Rectal smooth muscle tissue (tissue), 1 donor: ENCODE data around the gene PDGFD.

Experiments used
- H3K27ac ChIP-seq: one replicate; pipeline ENCODE4 v1.7.0; 2013; ENCODE audit warnings: low read depth, low read length, inconsistent platforms
- H3K27me3 ChIP-seq: one replicate; pipeline ENCODE4 v1.7.0; 2013; ENCODE audit warnings: low read length; ENCODE audit not compliant: control insufficient read depth, insufficient read depth
- H3K36me3 ChIP-seq: one replicate; pipeline ENCODE4 v1.7.0; 2013; ENCODE audit warnings: low read length; ENCODE audit not compliant: control insufficient read depth, insufficient read depth
- H3K4me1 ChIP-seq: one replicate; pipeline ENCODE4 v1.7.0; 2013; ENCODE audit warnings: low read length; ENCODE audit not compliant: control insufficient read depth, insufficient read depth
- H3K4me3 ChIP-seq: one replicate; pipeline ENCODE4 v1.7.0; 2013; ENCODE audit warnings: low read length
- H3K9ac ChIP-seq: one replicate; pipeline ENCODE4 v1.7.0; 2013; ENCODE audit warnings: low read length

PDGFD gene

DNA sequence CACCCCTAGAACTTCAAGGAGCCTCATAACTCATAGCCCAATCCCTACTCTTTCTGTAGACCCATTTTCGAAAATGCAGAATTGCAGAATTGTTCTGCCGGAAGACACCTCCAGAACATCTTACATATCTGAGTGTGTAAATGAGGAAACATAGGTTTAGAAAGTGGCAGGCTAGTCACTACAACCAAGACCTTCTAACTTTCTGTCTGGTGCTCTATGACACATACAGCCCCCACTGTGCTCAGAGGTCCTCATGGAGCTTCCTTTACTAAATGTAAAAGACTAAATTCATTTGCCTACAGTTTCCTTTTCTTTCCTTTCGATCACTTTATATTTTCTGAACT lies 259.7 kb downstream of the PDGFD start:
- H3K27ac ChIP-seq, result no peak overlapping the region
- H3K27me3 ChIP-seq, result no peaks in the 10 kb centered on the region
- no peaks in the 10 kb centered on the region for H3K36me3 ChIP-seq
- H3K9ac ChIP-seq, result no peak overlapping the region
- no peak overlapping the region for H3K4me3 ChIP-seq
- no peaks in the 10 kb centered on the region for H3K4me1 ChIP-seq

DNA sequence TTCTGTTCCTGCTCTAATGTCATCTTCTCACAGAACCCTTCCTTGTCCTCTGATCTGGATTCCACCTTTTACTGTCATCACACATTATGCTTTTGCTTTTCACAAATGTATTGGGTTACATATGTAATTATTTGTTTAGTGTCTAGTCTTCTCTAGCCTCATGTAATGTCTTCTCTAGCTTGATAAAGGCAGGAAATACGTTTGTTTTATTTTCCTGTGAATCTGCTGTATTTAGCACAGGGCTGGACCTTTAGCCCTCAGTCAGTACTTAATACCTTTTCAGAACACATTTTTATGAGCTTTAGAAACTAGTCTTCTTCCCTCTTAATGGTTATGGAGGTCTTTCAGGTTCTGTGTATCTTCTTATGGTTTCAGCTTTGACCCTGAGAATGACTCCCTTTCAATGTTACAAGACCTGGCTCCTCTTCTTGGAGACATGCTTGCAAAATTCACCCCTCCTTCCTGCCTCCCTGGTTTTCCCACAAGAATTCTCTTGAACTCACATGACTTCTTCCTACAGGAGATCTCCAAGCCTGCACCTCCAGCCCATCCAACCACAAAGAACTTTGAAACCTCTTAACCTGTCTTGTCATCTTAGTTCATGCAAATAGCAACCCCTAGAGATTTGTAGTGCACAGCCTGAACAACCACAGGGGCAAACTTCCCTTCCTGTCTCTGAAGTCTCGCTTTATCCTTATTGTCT lies 260.2 kb downstream of the PDGFD start:
- H3K4me1 ChIP-seq, result no peaks in the 10 kb centered on the region
- no peak overlapping the region for H3K4me3 ChIP-seq
- no peaks in the 10 kb centered on the region for H3K27me3 ChIP-seq
- H3K36me3 ChIP-seq, result no peaks in the 10 kb centered on the region
- H3K9ac ChIP-seq, result no peak overlapping the region
- no peak overlapping the region for H3K27ac ChIP-seq

DNA sequence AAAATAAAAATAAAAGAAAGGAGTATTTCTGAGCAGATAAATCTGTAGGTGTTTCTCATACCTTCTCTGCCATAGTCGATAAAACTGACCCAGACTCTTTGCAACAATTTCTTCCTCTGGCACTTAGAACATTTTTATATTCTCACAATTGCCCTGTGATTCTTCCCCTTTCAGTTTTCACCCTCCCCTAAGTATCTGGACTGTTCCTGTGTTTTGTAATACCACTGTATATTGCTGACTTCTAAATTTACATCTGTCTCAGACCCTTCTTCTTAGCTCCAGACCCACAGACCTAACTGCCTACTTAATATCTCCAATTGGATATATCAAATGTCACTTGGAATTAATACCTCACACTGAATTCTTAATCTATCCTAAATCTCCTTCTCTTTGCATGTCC lies 261.0 kb downstream of the PDGFD start:
- no peaks in the 10 kb centered on the region for H3K4me1 ChIP-seq
- H3K27ac ChIP-seq, result no peak overlapping the region
- no peak overlapping the region for H3K9ac ChIP-seq

DNA sequence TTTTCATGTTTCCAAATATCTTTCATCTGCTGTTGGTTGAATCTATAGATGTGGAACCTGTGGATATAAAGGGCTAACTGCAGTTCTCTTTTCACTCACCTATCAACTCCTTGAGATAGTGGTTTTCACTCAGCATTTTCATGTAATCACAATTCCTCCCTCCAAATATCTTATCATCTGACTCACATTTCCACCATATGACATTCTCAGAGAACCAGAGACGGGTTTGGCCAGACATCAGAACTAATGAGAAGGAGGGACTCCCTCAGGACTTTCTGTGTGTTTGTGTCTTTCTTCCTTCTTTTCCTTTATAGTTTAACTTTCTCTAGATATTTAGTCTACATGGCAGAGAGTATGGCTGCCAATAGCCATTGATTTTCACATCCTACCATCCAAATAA lies 262.3 kb downstream of the PDGFD start:
- Histone ChIP-seq H3K36me3 (no peaks in the 10 kb centered on the region), H3K9ac (no peak overlapping the region), H3K27ac (no peak overlapping the region), H3K4me1 (no peaks in the 10 kb centered on the region), H3K4me3 (no peak overlapping the region), H3K27me3 (no peaks in the 10 kb centered on the region)

More for the DNA sequence above, 261.0 kb downstream of the PDGFD start:
- no peaks in the 10 kb centered on the region for H3K27me3 ChIP-seq
- H3K36me3 ChIP-seq, result no peaks in the 10 kb centered on the region
- H3K4me3 ChIP-seq, result no peak overlapping the region

DNA sequence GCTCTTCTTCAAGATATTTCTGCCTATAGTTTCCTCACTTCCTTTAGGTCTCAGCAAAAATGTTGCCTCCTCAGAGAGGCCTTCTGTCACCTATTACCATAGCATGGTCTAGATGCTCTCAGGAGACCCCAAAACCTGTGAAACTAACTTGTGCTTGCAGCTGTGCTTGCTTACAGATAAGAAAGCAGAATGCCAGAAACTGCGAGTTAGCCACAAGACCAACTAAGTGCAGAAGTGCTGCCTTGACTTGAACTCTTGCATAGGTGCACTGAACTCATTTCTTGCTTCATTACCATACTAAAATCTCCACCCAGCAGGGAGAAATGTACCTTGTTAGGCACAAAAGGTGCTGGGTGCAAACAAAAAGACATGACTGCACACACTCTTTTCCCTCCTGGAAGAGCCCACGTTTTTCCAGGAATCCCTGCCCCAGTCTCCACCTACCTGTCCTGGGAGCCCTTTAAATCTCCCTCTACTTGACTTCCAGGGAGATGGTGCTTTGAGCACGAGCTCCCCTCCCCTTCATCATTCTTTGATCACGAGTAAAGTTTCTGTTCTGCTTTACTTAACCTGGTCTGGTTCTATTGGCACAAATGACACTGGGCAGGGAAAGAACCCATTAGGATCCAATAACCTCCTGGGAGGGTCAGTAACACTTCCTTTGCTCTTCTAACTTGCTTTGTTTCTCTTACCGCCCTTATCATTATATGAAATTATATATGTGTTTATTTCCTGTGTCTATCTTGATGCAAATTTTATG lies 265.2 kb downstream of the PDGFD start:
- Histone ChIP-seq H3K9ac (no peak overlapping the region), H3K27ac (no peak overlapping the region), H3K27me3 (no peaks in the 10 kb centered on the region), H3K4me1 (no peaks in the 10 kb centered on the region), H3K4me3 (no peak overlapping the region), H3K36me3 (no peaks in the 10 kb centered on the region)

DNA sequence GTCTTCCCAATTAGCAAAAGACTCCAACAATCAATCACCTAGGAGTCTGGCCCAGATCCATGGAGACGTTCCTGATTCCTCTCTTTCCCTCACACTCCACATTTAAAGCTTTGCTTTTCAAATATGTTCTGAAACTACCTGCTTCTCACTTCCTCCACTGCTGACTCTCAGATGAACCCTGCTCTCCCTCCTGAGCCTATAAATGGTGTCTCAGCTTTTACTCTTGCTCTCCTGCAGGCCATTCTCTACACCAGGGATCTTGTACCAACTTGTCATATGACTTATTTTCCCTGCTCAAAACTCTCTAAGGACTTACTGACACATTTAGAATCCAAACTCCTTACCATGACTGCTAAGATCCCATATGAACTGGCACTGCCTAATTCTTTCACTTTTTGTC lies 265.9 kb downstream of the PDGFD start:
- Histone ChIP-seq H3K9ac (no peak overlapping the region), H3K4me1 (no peaks in the 10 kb centered on the region), H3K36me3 (no peaks in the 10 kb centered on the region), H3K4me3 (no peak overlapping the region), H3K27ac (no peak overlapping the region), H3K27me3 (no peaks in the 10 kb centered on the region)

DNA sequence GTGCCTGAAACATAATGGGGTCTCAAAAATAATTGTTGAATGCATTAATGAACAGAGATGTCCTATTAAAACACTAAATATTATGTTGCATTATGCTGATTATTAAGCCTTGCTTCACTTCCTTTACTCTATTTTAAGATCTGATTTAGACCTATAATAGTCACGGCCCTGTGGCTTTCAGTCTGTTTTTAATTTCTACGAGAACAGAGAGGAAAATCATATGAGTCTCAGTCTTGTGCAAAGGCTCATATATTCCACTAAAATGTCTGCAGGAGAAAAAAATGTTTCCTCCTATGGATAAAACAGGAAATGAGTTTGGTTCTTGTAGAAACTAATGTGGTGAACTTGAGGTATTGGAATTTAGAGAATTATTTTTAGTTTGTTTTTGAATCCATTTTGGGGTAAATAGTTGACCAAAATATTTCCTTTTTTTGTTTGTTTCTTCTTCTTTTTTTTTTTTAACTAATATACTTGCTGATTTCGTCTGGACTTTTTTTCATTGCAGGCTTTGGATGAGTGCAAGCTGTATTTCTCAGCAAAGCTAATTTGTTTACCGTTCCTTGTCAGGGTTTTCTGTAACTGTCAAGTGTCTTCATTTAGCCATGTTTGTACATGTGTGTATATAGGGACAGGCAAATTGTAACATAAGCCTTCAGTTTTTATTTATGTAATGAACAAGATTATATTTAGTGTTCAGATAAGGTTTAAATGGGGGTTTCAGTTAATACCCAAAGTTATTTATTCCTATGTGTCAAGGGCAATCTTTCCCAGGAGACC lies 266.6 kb downstream of the PDGFD start:
- Histone ChIP-seq H3K27me3 (no peaks in the 10 kb centered on the region), H3K9ac (no peak overlapping the region), H3K4me3 (no peak overlapping the region), H3K27ac (no peak overlapping the region), H3K4me1 (no peaks in the 10 kb centered on the region), H3K36me3 (no peaks in the 10 kb centered on the region)

DNA sequence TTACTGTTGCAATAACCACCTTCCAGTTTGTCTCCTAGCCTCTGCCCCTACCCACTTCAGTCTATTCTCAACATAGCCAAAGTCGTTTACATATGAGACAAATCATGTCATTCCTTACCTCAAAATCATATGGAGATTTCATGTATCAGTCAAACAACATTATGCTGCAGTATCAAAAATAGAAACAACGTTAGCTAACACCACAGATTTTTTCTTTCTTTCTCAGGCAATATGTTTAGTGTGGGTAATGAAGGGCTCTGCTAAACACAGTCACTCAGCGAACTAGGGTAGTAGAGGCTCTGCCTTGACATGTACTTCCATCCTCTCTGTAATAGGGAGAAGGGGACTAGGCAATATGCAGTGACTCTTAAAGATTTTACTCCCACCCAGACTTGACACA lies 268.8 kb downstream of the PDGFD start:
- H3K9ac ChIP-seq, result no peak overlapping the region
- no peaks in the 10 kb centered on the region for H3K36me3 ChIP-seq
- H3K27me3 ChIP-seq, result no peaks in the 10 kb centered on the region
- no peak overlapping the region for H3K27ac ChIP-seq
- H3K4me3 ChIP-seq, result no peak overlapping the region
- H3K4me1 ChIP-seq, result no peaks in the 10 kb centered on the region

DNA sequence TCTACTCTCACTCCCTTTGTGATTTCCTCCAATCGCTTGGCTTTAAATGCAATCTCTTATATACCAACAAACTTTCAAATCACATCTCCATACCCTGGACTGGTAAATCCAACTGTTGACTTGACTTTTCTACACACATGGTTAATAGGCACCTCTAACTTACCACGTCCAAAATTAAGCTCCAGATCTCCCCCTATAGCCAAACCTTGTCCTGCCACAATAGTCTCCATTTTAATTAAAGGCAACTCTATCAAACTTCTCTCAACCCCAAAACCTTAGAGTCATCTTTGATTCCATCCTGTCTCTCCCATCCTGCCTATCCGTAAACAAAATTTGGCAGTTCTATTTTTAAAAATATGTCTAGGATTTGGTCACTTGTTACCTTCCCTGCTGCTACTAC lies 269.3 kb downstream of the PDGFD start:
- H3K27me3 ChIP-seq, result no peaks in the 10 kb centered on the region
- no peak overlapping the region for H3K27ac ChIP-seq
- H3K9ac ChIP-seq, result no peak overlapping the region
- no peak overlapping the region for H3K4me3 ChIP-seq
- H3K4me1 ChIP-seq, result no peaks in the 10 kb centered on the region
- no peaks in the 10 kb centered on the region for H3K36me3 ChIP-seq

DNA sequence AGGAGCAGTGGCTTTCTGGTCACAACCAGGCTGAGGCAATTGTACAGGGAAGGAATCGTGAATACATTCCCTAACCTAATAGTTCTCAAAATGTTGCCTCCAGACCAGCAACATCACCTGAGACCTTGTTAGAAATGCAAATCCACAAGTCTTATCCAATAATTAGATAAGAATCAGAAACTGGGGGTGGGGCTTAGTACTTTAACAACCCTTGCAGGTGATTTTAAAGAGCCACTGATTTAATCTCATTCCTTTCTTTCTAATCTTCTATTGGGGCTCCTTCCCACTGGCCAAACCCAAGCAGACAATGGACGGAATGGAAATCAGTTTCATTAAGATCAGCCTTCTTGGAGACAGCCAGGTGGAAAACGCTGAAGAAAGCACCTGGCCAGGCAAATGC lies 269.9 kb downstream of the PDGFD start:
- no peak overlapping the region for H3K27ac ChIP-seq
- H3K27me3 ChIP-seq, result no peaks in the 10 kb centered on the region
- no peaks in the 10 kb centered on the region for H3K36me3 ChIP-seq
- H3K9ac ChIP-seq, result no peak overlapping the region
- H3K4me1 ChIP-seq, result no peaks in the 10 kb centered on the region
- no peak overlapping the region for H3K4me3 ChIP-seq

DNA sequence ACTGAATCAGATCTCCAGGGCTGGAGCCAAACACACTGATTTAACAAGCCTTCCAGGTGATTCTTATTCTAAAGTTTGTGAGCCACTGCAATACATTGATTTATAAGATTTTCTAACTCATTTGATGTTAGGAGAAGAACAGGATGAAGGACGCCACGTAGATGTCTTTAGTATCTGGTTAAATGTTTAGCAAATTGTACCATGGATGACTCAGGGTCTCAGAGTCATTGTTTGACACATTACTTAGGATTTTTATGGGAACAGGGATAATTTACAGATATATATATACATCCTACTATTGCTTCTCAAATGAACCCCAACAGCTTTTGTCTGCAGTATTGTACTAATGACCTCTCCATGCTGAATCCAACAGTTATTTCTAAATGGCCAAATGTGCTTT lies 270.6 kb downstream of the PDGFD start:
- Histone ChIP-seq H3K4me1 (no peaks in the 10 kb centered on the region), H3K27ac (no peak overlapping the region), H3K9ac (no peak overlapping the region), H3K27me3 (no peaks in the 10 kb centered on the region), H3K36me3 (no peaks in the 10 kb centered on the region), H3K4me3 (no peak overlapping the region)

DNA sequence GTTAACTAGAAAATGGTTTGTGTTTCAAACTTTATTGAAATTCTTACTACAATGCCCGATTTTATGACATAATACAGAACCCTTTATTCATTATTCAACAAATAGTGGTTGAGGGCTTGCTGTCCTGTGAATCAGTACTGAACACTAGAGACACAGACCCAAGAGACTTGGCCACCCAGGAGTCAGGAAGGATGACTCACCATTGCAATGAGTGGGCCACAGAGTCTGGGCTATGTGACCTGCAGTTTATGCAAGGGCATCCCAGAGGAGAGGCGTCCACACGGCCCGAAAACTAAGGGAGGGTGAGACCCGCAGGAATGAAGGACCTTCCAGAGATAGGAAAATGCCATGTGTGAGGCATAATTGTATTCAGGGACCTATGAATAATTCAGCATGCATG lies 271.3 kb downstream of the PDGFD start:
- Histone ChIP-seq H3K27me3 (no peaks in the 10 kb centered on the region), H3K4me1 (no peaks in the 10 kb centered on the region), H3K27ac (no peak overlapping the region), H3K36me3 (no peaks in the 10 kb centered on the region), H3K4me3 (no peak overlapping the region), H3K9ac (no peak overlapping the region)
